HG03558 (cell line): ENCODE measurements around the gene SLC43A1.

Experiments used
- ATAC-seq: cut with Tn5 transposase; IDR thresholded peaks from one replicate; pipeline ENCODE4 v1.9.1; 2021; ENCODE audit warnings: moderate number of reproducible peaks; ENCODE audit not compliant: unreplicated experiment; ENCODE audit errors: extremely low read depth

SLC43A1 gene

GRCh38 chr11:57530215-57530595 lies 14.7 kb upstream of the SLC43A1 start:
- no peak for ATAC-seq

DNA sequence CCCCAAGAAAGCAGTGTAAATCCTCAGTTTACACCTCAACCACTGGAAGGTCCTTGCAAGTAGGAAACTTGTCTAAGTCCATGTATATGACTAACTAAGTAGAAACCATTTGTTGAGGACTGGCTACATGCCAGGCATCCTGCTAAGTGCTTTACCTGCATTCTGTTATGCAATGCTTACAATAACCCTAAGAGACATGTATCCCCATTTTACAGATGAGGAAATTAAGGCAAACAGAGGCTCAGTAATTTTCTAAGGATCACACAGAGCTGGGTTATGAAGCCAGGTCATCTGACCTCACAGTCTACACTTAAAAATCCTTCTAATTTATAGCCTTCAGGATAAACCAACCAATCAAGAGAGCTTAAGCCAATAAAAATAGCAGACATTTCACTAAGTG lies 13.5 kb upstream of the SLC43A1 start:
- no peak for ATAC-seq

- no peak for ATAC-seq
These were observed 11.6 kb upstream of the SLC43A1 start for GRCh38 chr11:57527056-57527631.

DNA sequence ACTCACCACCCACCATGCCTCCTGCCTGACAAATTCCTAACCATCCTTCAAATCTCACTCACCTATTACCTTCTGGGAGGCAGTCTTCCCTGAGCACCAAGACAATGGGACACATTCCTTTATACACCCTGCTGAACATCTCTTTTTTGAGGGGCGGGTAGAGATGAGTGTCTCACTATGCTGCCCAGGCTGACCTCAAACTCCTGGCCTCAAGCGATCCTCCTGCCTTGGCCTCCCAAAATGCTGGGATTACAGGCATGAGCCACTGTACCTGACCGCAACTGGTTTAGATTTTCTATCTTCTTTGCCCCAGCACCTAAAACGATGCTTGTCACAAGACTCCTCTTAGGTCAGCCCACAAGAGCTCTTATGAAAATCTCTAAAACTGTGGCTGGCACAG lies 7.9 kb upstream of the SLC43A1 start:
- no peak for ATAC-seq

DNA sequence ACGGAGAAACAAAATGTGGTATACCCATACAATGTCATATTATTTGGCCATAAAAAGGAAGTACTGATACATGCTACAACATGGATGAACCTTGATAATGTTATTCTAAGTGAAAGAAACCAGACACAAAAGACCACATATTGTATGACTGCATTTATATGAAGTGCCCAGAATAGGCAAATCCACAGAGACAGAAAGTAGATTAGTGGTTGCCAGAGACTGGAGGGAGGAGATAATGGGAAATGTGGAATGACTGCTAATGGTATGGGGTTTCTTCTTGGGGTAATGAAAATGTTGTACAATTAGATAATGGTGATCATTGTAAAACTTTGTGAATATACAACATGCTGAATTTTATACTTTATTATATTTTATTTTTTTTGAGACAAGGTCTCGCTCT lies 5.6 kb upstream of the SLC43A1 start:
- ATAC-seq = no peak

- ATAC-seq = no peak
These were observed 550 bp upstream of the SLC43A1 start for GRCh38 chr11:57516061-57516443.

DNA sequence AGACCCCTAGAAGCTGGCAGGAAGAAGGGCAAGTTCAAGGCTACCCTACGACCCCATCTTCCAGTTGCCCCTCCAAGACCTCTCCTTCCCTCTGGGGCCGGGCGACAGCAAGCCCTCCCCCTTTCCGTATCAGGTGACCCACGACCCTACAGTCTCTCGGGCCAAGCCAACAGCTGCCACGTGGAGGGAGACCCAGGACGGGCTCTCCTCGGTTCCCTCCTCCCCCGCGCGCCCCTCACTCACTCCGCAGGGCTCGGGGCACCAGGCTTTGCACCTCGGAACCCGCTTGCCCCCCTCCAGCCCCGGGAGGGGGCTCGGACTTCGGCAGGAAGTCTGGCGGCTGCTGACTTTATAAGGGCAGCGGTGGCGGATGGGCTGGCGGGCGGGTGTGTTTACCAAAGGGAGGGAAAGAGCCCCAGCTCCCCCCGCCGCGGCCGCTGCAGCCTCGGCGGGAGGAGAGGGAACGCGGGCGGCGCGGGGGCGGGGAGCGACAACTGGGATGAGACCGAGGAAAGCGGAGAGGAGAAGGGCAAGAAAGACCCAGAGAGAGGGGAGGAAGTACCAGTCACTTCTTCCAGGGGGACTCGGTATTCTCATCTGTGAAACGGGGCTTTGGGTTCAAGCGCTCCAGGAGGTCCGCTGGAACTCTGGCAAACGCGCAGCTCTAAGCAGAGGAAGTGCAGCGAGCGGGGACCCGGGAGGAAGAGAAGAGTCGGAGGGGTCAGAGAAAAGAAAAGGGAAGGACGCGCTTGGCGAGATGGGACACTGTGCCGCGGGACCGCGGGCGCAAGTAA lies 767 bp downstream of the SLC43A1 start:
- no peak for ATAC-seq

- no peak for ATAC-seq
These were observed 1.5 kb downstream of the SLC43A1 start for GRCh38 chr11:57513911-57514537.

GRCh38 chr11:57513452-57513795 lies 2.1 kb downstream of the SLC43A1 start:
- ATAC-seq = no peak

- no peak for ATAC-seq
These were observed 2.7 kb downstream of the SLC43A1 start for GRCh38 chr11:57512646-57513451.

DNA sequence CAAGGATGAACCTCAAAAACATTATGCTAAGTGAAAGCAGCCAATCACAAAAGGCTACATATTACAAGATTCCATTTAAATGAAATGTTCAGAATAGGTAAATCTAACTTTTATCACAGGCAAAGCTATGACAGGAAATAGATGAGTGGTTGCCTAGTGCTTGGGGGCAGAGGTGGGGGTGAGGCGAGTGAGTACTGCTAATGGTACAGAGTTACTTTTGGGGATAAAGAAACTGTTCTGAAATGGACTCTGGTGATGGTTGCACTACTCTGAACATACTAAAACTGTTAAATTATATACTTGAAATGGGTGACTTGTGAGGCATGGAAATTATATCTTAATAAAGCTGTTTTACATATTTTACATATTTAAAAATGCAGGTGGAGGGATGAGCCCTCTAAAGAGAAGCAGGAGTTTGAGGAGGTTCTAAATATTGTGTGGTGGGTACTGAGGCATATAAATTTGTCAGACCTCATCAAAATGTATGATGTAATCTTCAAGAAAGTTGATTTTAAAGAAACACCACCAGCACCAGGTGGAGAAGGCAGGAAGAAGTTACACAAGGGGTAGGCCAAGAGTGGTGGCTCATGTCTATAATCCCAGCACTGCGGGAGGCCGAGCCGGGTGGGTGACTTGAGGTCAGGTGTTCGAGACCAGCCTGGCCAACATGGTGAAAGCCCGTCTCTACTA lies 3.6 kb downstream of the SLC43A1 start:
- ATAC-seq = no peak

- ATAC-seq = no peak
These were observed 6.9 kb downstream of the SLC43A1 start for GRCh38 chr11:57508341-57509170.

GRCh38 chr11:57506522-57506921 lies 9.0 kb downstream of the SLC43A1 start:
- no peak for ATAC-seq

DNA sequence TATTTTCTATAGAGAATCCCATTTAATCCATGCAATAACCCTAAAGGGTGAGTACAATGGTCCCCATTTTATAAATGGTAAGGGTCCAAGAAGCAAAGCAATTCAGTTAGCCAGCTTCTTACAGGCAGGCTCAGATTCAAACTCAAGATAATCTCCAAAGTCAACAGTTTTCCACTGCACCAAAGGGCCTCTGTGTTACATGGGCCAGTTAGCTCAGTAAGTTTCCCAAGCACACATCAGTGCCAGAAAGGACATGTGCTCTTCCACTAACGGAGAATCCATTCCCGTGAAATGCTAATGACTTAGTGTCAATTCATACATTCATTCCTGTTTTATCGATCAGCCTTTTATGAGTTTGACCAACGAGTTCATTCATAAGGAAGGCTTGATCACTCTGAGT lies 11.0 kb downstream of the SLC43A1 start:
- ATAC-seq = no peak

DNA sequence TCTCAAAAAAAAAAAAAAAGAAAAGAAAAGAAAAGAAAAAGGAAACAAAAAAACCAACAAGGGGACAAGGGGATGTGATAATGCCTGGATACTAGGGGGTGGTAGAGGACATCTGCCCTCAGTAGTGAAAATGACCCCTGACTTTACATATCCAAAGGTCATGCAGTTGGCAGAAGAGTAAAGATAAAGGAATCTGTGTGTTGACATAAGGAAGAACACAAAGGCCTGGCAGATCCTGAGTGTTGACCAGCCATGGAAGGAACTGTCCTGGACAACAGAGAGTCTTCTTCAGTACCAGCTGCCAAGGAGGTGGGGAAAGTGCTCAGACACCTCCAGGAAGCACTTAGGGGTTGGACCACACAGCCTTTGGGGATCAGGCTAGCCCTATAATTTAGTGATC lies 12.6 kb downstream of the SLC43A1 start:
- no peak for ATAC-seq

DNA sequence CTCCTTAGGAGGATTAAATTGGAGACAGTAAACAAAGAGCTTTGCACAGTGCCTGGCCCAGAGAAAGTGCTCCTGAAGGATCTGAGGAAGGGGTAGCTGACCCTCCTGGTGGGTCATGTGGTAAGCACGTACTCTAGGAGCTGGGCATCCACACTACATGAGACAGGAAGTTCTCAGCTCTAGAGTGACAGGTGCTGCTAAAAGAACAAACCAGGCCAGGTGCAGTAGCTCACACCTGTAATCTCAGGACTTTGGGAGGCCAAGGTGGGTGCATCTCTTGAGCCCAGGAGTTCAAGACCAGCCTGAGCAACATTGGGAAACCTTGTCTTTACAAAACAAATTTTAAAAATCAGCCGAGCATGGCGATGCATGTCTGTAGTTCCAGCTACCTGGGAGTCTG lies 13.1 kb downstream of the SLC43A1 start:
- ATAC-seq = no peak

- ATAC-seq = no peak
These were observed 13.5 kb downstream of the SLC43A1 start for GRCh38 chr11:57501953-57502352.

DNA sequence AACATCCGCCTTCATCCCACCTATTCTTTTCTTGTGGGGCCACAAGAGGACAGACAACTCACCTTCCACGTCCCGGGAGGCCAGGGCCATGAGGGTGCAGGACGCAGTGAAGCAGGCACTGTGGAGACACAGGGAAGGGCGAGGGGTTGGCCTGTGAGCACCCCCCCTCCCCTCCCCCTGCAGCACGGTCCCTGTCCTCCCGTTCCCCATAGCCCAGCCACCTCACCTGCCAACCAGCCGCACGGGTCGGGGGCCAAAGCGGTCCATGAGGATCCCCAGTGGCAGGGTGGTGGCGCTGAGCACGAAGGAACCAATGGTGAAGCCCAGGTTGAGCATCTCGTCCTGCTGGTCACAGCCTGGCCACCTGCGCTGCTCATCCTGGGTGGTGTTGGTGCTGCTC lies 14.6 kb downstream of the SLC43A1 start:
- ATAC-seq = no peak

GRCh38 chr11:57500515-57500914 lies 15.0 kb downstream of the SLC43A1 start:
- no peak for ATAC-seq
